Measurements from ENCODE around the gene ACSS3.
A peak's percentile ranks its signal among the peaks of the same experiment; 100 is the strongest.

ACSS3 gene

DNA sequence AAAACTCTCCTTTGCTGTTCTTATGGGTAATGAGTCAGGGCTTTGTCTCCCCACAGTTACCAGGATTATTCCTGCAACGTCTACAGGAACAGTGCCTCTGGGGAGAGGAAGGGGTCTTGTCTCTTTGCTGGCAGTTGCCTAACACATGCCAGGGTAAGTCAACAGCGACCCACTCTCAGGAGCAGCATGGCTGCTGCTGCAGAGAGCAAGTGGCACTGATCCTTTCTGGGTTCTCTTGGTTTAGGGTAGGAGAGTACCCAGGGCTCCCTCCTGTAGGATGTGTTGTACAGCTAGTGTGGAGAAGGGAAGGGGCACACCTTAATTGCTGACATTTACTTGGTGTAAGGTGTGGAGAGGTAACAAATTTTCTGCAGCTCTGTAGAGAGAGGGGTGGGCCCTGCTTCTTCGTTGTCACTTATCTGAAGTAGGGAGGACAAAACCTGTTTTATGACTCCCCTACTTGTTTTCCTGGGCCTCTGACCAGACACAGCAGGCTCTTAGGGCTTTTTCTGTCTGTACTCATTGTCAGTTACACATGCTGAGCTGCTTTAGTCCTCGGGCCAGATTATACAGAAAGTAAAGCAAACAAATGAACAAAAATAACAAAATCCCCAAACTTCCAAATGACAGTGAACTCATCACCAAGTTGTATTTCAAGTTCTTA lies 168.2 kb downstream of the ACSS3 start:
- no peaks in the 10 kb centered on the region for H3K36me3 ChIP-seq (replicated peaks)
- DNase-seq (ENCODE audit: low spot score in 2 of 2) = no peak
- no peaks in the 10 kb centered on the region for H3K9me3 ChIP-seq
- no peaks in the 10 kb centered on the region for H3K4me1 ChIP-seq
- in situ Hi-C loops (cut with MboI; ENCODE audit: low sequenced_read_pairs) = no loop called here
- no peak overlapping the region for H3K4me3 ChIP-seq
- no peaks in the 10 kb centered on the region for H3K27me3 ChIP-seq (ENCODE audit: low read depth)

DNA sequence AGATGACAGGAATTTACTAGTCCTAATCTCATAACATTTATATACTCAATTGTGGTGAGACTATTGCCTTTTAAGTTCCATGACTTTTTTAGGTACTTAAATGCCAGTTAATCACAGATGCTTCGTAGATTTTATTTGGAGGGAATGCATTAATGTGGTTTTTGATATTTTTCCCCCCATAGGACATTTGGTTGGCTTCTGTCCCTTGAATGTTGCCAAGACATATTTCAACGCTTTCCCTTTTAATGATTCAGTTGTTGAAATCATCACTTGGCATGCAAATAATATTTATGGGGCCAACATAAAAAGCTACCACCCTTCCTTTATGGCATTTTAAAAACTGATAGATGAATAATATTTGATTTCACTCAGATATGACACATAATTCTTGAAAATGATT lies 172.1 kb downstream of the ACSS3 start:
- DNase-seq (ENCODE audit: low spot score in 2 of 2) = no peak
- Histone ChIP-seq H3K9me3 (no peaks in the 10 kb centered on the region), H3K27me3 (ENCODE audit: low read depth) (no peaks in the 10 kb centered on the region), H3K36me3 (replicated peaks) (no peaks in the 10 kb centered on the region), H3K4me1 (no peaks in the 10 kb centered on the region), H3K4me3 (no peak overlapping the region)
- in situ Hi-C loops (cut with MboI; ENCODE audit: low sequenced_read_pairs) = no loop called here

DNA sequence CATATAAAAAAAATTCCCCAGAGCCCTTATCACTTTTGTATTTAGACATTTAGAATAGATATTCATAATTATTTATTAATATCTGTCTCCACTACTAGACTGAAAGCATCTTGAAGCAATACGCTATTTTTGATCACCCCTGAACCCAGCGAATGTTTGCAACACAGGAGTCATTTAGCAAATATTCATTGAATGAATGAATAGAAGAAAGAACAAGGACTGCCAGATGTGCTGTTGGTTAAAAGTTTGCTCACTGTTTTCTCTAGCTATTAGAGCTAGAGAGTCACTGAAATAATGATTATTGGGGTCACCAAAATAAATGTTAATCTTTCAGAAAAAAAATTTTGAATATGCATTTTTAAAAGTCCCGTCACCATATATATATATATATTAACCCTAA lies 174.3 kb downstream of the ACSS3 start:
- no peak for DNase-seq (ENCODE audit: low spot score in 2 of 2)
- H3K9me3 ChIP-seq = no peaks in the 10 kb centered on the region
- H3K36me3 ChIP-seq (replicated peaks) = no peaks in the 10 kb centered on the region
- no peak overlapping the region for H3K4me3 ChIP-seq
- H3K4me1 ChIP-seq = no peaks in the 10 kb centered on the region
- no peaks in the 10 kb centered on the region for H3K27me3 ChIP-seq (ENCODE audit: low read depth)
- in situ Hi-C loops (cut with MboI; ENCODE audit: low sequenced_read_pairs) = no loop called here

DNA sequence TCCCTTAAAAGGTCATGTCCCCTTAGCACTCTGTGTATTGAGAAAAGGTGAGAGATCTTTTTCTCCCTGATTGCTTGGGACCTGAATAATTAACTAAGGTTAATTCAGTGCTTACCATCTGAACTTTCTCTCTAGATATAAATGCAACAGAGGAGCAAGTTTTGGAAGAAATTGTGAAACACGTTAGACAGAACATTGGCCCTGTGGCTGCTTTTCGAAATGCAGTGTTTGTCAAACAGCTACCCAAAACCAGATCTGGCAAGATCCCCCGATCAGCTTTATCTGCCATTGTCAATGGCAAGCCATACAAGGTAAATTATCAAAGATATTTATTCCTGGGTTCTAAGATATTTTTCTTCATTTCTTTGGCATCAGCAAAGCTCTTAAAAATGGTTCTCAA lies 175.5 kb downstream of the ACSS3 start:
- no peak for DNase-seq (ENCODE audit: low spot score in 2 of 2)
- Histone ChIP-seq H3K27me3 (ENCODE audit: low read depth) (no peaks in the 10 kb centered on the region), H3K4me1 (no peaks in the 10 kb centered on the region), H3K36me3 (replicated peaks) (no peaks in the 10 kb centered on the region), H3K4me3 (no peak overlapping the region), H3K9me3 (no peaks in the 10 kb centered on the region)
- in situ Hi-C loops (cut with MboI; ENCODE audit: low sequenced_read_pairs) = no loop called here

DNA sequence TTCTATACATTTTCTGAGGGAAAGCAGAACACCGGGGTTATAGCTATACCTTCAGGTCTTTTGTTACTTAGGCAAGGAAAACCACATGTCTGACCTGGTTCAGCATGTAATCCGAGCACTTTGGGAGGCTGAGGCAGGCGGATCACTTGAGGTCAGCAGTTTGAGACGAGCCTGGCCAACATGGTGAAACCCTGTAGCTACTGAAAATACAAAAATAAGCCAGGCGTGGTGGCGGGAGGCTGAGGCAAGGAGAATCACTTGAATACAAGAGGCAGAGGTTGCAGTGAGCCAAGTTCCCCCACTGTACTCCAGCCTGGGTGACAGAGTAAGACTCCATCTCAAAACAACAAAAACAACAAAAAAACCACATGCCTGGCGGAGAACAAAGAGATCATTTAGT lies 177.6 kb downstream of the ACSS3 start:
- H3K27me3 ChIP-seq (ENCODE audit: low read depth) = no peaks in the 10 kb centered on the region
- no peaks in the 10 kb centered on the region for H3K36me3 ChIP-seq (replicated peaks)
- H3K9me3 ChIP-seq = no peaks in the 10 kb centered on the region
- H3K4me3 ChIP-seq = no peak overlapping the region
- no peak for DNase-seq (ENCODE audit: low spot score in 2 of 2)
- no peaks in the 10 kb centered on the region for H3K4me1 ChIP-seq
- in situ Hi-C loops (cut with MboI; ENCODE audit: low sequenced_read_pairs) = no loop called here

DNA sequence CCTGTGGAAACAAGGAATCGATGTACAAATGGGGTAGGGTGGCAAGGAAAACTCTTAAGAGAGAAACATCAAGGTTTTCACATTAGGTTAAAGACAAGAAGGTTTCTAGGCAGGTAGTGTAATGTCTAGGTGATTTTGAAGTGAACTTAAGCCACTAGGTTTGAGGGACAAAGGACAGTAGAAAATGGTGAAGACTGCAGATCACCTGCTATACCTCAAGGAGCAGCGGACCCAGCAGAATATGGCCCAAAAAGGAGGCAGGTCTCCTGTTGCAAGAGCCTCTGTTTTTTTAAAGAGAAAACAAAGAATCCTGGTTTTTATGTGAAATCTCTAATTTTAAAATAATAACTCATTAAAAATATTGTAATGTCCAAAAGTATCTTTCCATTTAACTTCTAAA lies 178.1 kb downstream of the ACSS3 start:
- in situ Hi-C loops (cut with MboI; ENCODE audit: low sequenced_read_pairs) = no loop called here
- no peak overlapping the region for H3K4me3 ChIP-seq
- H3K27me3 ChIP-seq (ENCODE audit: low read depth) = no peaks in the 10 kb centered on the region
- H3K9me3 ChIP-seq = no peaks in the 10 kb centered on the region
- H3K4me1 ChIP-seq = no peaks in the 10 kb centered on the region
- H3K36me3 ChIP-seq (replicated peaks) = no peaks in the 10 kb centered on the region
- DNase-seq (ENCODE audit: low spot score in 2 of 2) = no peak

DNA sequence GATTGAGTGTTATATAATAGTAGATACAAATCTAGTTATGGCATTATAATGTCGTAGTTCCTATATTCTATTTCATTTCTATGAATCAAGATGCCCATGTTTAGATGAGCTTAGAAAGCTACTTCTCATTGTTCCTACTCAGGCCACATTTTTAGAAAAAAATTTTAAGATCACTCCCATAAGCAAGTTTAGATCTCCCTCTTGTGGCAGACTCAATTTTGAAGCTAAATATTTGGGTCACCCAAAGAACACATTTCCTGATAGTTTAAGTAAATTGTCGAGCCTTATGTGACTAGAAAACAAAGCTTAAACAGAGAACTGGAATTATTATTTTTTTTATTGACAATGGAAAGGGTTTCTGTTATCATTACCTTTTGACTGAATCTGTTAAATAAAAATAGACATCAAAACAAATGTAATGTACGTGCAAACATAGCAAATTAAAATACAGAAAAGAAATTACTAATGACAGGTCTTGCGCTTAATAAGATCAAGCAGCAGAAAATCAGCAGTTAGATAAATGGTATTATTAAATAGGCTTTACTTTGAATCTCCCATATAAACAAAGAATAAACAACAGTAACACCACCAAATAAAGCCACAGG lies 180.2 kb downstream of the ACSS3 start:
- Histone ChIP-seq H3K9me3 (no peaks in the 10 kb centered on the region), H3K36me3 (replicated peaks) (no peaks in the 10 kb centered on the region), H3K4me1 (peaks cover 12% of the 10 kb centered on the region), H3K27me3 (ENCODE audit: low read depth) (no peaks in the 10 kb centered on the region), H3K4me3 (no peak overlapping the region)
- in situ Hi-C loops (cut with MboI; ENCODE audit: low sequenced_read_pairs) = no loop called here
- peak; percentile 24 to 64 for DNase-seq (ENCODE audit: low spot score in 2 of 2)

DNA sequence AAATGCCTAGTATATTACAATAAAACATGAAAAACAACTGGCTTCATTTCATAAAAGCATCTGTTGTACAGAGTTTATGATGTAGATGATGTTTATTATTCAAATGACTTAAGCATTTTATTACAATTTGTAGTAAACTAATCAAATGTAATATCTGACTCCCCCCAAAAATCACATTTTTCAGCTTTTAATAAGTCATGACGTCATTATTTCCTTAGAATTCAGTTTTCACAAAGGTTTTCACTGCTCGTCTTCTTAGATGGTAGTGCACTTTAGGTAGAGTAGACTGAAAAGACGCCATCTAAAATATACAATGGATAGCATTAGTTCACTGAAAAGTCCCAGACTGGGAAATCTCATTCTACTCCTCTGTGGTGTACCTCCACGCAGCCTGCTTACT lies 181.5 kb downstream of the ACSS3 start:
- Histone ChIP-seq H3K9me3 (no peaks in the 10 kb centered on the region), H3K4me3 (no peak overlapping the region), H3K4me1 (peaks cover 13% of the 10 kb centered on the region), H3K36me3 (replicated peaks) (no peaks in the 10 kb centered on the region), H3K27me3 (ENCODE audit: low read depth) (no peaks in the 10 kb centered on the region)
- in situ Hi-C loops (cut with MboI; ENCODE audit: low sequenced_read_pairs) = no loop called here
- no peak for DNase-seq (ENCODE audit: low spot score in 2 of 2)

DNA sequence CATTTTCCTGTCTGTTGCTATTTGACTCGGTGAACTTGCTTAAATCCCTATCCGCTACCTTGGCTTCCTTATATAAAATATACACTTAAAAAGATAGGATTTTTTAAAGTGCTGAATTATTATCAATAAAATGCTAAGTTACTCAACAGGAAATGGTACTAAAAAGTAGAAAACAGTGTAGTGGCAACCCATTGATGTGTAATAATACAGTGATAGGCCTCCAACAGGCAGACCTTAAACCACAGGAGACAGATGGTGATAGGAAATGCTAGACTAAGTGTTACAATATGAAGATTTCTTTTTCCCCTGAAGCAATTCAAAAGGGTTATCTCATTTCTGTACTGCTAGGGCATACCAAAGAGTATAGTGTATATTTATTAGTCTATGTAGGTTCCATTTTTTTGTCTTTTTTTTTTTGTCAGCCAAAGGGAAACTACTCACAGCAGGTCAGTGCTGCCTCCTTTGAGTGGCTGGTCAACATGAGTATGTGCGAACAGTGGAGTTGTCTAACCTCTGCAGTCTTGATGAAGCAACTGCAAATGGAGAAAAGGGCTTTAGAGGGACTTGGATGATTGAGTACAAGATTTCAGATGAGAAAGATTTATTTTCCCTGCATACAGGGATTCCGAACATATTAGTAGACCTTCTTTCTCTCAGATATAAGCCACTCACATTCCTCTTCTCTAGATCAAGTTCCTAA lies 183.8 kb downstream of the ACSS3 start:
- no peak overlapping the region for H3K4me3 ChIP-seq
- no peaks in the 10 kb centered on the region for H3K27me3 ChIP-seq (ENCODE audit: low read depth)
- peak in 1 of 2 experiments; percentile 22 for DNase-seq (ENCODE audit: low spot score in 2 of 2)
- no peaks in the 10 kb centered on the region for H3K36me3 ChIP-seq (replicated peaks)
- peaks cover 13% of the 10 kb centered on the region for H3K4me1 ChIP-seq
- H3K9me3 ChIP-seq = no peaks in the 10 kb centered on the region
- in situ Hi-C loops (cut with MboI; ENCODE audit: low sequenced_read_pairs) = no loop called here

DNA sequence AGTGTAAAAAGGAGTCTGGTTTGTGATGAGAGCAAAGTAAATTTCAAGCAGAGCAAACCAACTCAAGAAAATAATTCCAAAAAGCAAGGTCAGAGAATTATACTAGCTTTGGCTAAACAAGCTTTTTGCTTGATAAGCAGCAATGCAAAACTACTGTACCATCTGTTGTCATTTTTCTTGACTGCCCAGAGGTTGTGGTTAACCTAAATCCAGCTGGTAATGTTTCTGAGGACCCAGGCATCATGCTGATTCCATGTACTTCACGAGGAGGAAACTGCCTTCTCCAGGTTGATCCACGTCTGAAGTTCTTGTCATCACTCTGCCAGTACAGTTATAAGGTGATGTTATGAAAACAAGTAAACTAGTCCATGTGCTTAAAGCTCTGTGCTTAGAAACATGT lies 185.2 kb downstream of the ACSS3 start:
- H3K36me3 ChIP-seq (replicated peaks) = no peaks in the 10 kb centered on the region

DNA sequence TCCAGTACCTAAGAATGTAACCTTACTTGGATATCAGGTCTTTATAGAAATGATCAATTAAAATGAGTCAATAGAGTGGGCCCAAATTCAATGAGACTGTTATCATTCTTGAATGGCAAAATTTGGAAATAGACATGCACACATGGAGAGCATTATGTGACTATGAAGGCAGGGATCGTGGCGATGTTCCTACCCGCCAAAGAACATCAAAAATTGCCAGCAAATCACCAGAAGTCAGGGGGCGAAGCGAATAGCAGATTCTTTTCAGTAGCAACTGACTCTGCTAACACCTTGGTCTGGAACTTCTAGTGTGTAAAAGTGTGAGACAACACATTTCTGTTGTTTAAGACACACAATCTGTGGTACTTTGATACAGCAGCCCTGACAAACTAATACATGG lies 192.5 kb downstream of the ACSS3 start:
- H3K9me3 ChIP-seq = no peaks in the 10 kb centered on the region
- H3K4me3 ChIP-seq = no peak overlapping the region
- no peaks in the 10 kb centered on the region for H3K27me3 ChIP-seq (ENCODE audit: low read depth)
- no peaks in the 10 kb centered on the region for H3K36me3 ChIP-seq (replicated peaks)
- in situ Hi-C loops (cut with MboI; ENCODE audit: low sequenced_read_pairs) = no loop called here
- no peak for DNase-seq (ENCODE audit: low spot score in 2 of 2)
- H3K4me1 ChIP-seq = peaks cover 6% of the 10 kb centered on the region

More for the DNA sequence above, 185.2 kb downstream of the ACSS3 start:
- Histone ChIP-seq H3K9me3 (no peaks in the 10 kb centered on the region), H3K27me3 (ENCODE audit: low read depth) (no peaks in the 10 kb centered on the region), H3K4me1 (peaks cover 13% of the 10 kb centered on the region), H3K4me3 (no peak overlapping the region)
- in situ Hi-C loops (cut with MboI; ENCODE audit: low sequenced_read_pairs) = no loop called here
- no peak for DNase-seq (ENCODE audit: low spot score in 2 of 2)

DNA sequence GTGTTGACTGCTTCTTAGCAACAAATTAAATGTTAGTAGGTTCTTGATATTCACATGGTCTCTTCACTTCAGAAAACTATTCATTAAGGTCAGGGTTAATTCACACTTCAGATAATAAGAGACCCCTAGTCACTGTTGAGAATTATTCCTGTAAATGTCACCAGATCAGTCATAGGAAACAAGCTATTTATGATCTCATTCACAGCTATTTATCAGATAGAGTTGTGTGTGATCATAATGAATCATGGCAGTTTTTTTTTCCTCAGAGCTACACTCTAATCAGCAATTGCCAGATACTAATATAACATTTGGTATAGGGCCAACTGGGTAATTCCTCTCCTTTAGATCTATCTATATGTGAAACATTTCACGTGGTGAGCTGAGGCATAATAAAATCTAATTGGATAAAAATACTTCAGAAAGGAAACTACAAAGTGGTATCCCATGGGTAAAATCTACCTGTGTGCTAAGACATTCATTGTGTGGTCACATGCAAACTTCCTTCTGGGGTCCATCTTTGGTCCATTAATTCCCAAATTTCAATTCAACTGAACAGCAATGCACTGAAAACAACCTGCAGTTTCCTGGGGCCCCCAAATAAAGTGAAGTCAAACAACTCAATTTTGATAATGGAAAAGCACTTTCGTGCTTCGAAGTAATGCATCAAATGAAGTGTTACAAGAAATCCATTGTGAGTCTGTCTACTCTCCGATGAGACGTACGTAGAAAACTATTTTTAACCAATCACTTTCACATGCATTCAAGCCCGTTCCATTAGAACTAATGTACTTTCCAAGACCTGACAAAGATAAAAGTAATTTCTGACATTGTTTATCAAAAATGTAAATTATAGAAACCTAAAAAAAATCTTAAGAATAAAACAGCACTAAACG lies 197.0 kb downstream of the ACSS3 start:
- Histone ChIP-seq H3K36me3 (replicated peaks) (no peaks in the 10 kb centered on the region; the same call in 1 of the 2 replicates), H3K9me3 (no peaks in the 10 kb centered on the region), H3K4me3 (no peak overlapping the region), H3K27me3 (ENCODE audit: low read depth) (no peaks in the 10 kb centered on the region), H3K4me1 (peaks cover 6% of the 10 kb centered on the region)
- in situ Hi-C loops (cut with MboI; ENCODE audit: low sequenced_read_pairs) = no loop called here
- DNase-seq (ENCODE audit: low spot score in 2 of 2) = no peak

DNA sequence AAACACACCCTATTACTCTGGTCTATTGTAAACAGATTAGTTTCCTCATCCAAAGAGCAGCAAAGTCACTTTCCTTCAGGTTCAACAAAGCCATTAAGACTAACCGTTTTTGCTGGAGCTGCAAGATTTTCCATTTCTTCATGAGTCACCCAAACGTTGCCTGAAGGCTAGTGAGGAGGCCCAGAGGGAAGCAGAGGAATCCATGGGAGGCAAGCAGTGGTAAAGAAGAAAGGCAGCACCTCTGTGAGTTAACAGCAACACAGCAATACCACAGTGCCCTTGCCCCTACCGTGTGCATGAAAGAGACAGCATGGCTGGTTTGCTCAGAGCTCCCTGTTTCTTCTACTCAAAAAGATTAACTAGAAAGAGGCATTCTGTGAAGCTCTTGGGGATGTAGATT lies 206.3 kb downstream of the ACSS3 start:
- peaks cover 10% of the 10 kb centered on the region for H3K4me1 ChIP-seq
- H3K4me3 ChIP-seq = no peak overlapping the region
- no peaks in the 10 kb centered on the region for H3K9me3 ChIP-seq
- in situ Hi-C loops (cut with MboI; ENCODE audit: low sequenced_read_pairs) = no loop called here
- H3K36me3 ChIP-seq (replicated peaks) = no peaks in the 10 kb centered on the region; the same call in 1 of the 2 replicates
- H3K27me3 ChIP-seq (ENCODE audit: low read depth) = no peaks in the 10 kb centered on the region
- DNase-seq (ENCODE audit: low spot score in 2 of 2) = peak; percentile 32
